Activated naive CD8-positive, alpha-beta T cell treated with anti-CD3 and anti-CD28 coated beads, Interleukin-2, amount 50 U/mL, for 16 hours (primary cell): Measurements from ENCODE around the gene LRRC27.

ENCODE experiments used
- DNase-seq: peaks from one replicate; pipeline ENCODE4 v3.0.0-alpha.2; 2020; ENCODE audit warnings: low read depth, low spot score

Gene LRRC27

DNA sequence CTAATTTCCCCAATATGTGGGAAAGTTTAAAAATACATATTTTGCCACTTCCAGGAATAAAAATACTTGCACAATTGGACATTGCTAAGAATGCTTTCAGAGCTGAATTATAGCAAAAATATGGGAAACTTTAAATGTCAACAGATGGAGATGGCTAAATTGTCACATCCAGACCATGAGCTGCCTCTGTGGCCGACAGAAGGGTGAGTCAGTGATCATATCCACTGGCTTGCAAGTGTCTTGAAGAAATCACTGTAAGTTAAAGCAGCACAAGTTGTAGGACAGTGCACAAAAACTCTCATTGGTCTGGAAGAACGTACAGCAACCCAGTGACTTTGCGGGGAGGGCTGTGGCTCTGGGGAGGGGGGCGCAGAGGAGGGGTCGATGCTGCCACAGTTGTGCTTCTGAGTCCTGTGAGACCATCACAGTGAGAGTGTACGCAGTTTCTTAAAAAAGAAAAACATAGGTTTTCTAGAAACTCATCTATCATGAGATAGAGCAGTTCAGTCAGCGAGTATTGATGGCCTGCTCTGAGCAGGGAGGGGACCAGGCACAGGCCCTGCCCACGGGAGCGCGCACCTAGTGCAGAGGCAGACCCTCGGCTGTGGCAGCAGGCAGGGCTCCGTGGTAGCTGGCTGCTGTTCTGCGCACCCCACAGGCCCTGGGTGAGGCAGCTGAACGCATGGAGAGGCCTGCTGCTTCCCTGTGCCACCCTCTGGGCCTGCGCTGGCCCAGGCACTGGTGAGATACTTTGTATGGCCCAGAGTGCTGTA, 25.5 kb downstream of the LRRC27 start:
- no peak for DNase-seq

DNA sequence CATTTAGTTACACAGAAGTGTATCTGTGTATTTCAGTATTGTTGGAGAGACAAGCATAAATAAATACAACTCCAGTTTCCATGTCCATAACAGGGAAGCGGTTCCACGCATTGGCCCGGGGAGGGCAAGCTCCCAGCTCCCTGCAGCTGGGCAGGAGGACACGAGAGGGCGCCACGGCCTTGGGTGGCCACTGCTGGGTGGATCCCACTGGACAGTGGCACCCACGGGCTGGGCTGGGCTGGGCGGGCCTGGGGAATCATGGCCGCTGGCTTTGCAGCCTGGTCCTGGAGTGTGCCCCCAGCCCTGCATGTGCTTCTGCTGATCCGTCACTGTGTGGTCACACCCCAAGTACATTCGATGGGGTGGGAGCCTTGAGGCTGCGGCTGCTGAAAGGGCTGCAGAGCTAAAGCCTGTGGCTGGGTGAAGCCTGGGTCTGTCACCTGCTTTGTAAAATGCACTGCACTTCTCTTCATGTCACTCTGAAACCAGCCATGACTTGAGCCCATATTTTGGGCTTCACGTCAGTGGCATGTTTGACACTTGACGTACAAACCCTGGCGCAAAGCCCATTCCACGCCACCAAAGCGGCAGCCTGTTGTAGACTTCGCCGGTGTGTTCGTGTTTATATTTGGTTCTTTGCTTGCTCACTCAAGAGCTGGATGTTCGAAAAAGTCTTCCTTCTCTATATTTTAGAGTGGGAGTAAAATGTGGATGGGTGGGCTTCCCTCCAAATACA, 27.5 kb downstream of the LRRC27 start:
- DNase-seq, result no peak

- DNase-seq, result no peak
These were observed 28.9 kb downstream of the LRRC27 start for GRCh38 chr10:132360766-132361447.

DNA sequence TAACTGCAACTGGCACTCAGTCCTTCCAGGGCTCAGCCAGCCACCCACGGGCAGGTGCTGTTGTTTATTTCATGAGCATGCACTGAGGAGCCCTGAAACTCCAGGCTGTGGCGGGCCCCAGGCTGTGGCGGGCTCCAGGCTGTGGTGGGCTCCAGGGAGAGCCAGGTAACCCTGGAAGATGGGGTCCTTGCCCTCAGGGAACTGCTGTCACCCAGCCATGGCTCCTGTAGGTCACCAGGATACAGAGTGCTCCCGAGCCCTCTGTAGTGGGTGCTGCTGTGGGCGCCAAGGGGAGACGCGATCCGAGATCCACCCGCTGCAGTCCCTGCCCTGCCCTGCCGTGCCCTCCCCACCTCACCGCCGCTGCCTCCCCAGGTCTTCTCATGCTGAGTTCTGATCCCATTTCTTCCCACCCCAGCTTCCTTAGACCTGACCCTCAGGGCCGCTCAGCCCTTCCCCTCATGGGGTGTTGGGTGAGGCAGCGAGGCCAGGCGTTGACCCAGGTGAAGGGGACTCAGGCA, 29.6 kb downstream of the LRRC27 start:
- DNase-seq, result no peak

DNA sequence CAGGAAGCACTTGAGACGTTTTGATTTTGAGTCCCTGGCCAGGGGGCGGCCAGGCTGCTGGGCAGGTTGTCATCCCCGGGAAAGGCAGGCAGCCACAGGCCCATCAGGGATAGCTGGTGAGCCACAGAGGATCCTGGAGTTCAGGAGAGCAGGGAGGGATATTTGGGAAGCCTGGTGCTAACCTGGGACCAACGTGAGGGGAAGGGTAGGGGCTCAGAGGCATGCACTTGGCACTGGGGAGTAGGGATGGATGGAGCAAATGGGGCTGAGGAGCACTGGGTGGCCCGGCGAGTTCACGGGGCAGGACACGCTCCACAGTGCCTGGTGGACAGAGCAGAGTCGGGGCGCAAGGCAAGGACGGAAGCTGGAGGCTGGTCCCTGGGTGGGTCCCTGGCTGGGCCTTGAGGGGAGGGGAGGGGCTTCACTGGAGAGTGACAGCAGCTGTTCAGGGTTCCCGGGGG, 30.2 kb downstream of the LRRC27 start:
- no peak for DNase-seq

DNA sequence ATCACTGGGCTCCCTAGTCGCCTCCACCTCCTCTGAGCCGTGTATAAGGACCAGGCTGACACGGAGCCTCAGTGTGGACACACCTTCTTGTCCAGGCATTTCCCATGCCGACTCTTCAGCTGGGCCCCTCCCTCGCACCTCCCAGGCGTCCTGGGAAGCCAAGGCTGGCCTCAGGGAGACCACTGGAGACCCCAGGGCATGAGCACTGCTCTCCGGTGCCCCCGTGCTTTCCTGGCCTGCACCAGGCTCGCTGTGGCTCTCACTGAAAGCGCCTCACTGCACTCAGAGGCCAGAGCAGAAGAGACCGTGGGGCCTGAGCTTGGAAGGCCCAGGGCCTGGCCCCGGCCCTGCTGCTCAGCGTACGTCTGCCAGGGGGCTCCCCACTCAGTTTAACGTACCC, 31.4 kb downstream of the LRRC27 start:
- no peak for DNase-seq

GRCh38 chr10:132363921-132364593, 32.1 kb downstream of the LRRC27 start:
- peak; percentile 23 for DNase-seq

GRCh38 chr10:132364594-132364970, 32.6 kb downstream of the LRRC27 start:
- peak; percentile 61 for DNase-seq

DNA sequence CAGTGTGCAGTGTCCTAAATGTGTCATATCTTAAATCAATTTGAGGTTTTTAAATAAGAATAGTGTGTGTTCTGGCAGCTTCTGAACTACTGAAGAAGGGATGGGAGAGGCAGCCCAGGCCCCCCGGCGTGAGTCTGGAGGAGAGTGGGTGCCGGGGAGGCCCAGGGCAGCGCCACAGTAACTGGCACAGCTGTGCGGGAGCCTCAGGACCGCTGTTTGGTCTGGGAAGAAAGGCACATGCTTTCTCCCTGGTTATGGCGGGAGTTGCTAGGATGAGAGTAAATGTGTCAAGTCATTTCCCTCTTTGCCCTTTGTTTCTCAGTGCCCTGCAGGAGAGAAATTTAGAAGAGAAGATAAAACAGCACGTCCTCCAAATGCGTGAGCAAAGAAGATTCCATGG, 33.1 kb downstream of the LRRC27 start:
- DNase-seq, result no peak

DNA sequence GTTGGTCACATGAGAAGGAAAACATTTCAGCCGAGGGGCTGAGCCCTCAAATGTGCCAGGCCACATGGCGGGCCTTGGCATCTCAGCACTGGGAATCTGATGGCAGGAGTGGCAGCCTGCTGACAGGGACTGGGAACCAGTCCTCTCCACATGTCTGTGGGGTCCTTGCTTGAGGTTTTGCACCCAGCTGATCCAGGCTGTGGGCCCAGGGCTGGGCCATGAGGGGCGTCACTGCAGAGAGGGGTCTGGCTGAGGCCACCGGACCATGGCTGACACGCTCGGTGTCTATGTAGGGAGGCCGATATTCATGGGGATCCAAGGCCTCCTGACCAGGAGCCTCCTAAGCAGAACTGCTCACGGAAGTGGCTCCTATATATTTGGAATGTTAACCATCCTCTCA, 34.0 kb downstream of the LRRC27 start:
- no peak for DNase-seq

DNA sequence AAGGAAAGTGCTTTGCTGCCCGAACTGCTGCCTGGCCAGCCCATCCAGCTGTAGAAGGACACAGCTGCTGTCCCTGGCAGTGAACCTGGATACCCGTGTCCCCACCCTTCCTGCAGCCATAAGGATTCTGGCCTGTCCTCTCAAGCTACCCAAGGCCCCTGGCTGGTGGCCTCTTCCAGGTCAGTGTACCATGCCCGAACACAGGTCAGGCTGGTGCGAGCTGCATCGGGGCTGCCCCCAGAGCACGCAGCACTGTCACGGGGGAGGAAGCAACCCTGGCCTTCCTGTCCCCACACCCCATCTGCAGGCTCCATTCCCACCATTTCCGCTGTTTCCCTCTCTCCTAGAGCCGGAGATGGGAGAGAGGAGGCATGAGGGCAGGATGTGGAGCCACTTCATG, 34.5 kb downstream of the LRRC27 start:
- no peak for DNase-seq

GRCh38 chr10:132368391-132368790, 36.4 kb downstream of the LRRC27 start:
- DNase-seq, result no peak

- no peak for DNase-seq
These were observed 37.1 kb downstream of the LRRC27 start for GRCh38 chr10:132368881-132369635.

DNA sequence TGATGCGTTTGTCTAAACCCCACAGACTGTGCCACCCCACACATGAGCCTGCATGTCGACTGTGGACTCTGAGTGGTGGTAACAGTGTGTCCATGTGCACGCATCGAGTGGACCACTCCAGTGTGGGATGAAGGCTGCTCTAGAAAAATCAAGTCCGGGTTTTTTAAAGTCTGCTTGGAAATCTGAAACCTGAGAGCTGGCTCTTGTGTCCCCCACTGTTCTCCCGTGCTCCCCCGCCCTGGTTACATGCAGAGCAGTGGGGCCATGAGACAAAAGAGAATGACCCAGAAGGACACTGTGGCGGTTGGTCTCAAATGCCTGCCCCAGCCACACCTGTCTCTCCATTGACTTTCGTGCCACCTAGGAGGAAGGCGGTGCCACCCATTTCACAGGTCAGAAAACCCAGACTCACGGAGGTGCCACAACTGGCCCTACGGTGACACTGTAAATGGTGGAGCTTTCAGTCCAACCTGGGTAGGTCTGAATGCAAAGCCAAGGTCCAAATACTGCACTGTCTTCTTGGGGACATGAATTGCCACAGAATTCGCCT, 37.7 kb downstream of the LRRC27 start:
- DNase-seq, result no peak

- no peak for DNase-seq
These were observed 38.7 kb downstream of the LRRC27 start for GRCh38 chr10:132370426-132371340.

GRCh38 chr10:132371641-132372081, 39.7 kb downstream of the LRRC27 start:
- no peak for DNase-seq

- no peak for DNase-seq
These were observed 40.6 kb downstream of the LRRC27 start for GRCh38 chr10:132372516-132373095.

- DNase-seq, result no peak
These were observed 41.4 kb downstream of the LRRC27 start for GRCh38 chr10:132373241-132373955.
